Stimulated activated CD8-positive, alpha-beta memory T cell treated with anti-CD3 and anti-CD28 coated beads, Interleukin-4, amount 100 ng/mL, for 48 hours (primary cell): ENCODE data around the gene SFTA2.

Source experiments
- DNase-seq: peaks from one replicate; pipeline ENCODE4 v3.0.0-alpha.2; 2020

The SFTA2 gene

GRCh38 chr6:30888816-30889495 is 43.0 kb downstream of the SFTA2 start:
- DNase-seq: no peak

DNA sequence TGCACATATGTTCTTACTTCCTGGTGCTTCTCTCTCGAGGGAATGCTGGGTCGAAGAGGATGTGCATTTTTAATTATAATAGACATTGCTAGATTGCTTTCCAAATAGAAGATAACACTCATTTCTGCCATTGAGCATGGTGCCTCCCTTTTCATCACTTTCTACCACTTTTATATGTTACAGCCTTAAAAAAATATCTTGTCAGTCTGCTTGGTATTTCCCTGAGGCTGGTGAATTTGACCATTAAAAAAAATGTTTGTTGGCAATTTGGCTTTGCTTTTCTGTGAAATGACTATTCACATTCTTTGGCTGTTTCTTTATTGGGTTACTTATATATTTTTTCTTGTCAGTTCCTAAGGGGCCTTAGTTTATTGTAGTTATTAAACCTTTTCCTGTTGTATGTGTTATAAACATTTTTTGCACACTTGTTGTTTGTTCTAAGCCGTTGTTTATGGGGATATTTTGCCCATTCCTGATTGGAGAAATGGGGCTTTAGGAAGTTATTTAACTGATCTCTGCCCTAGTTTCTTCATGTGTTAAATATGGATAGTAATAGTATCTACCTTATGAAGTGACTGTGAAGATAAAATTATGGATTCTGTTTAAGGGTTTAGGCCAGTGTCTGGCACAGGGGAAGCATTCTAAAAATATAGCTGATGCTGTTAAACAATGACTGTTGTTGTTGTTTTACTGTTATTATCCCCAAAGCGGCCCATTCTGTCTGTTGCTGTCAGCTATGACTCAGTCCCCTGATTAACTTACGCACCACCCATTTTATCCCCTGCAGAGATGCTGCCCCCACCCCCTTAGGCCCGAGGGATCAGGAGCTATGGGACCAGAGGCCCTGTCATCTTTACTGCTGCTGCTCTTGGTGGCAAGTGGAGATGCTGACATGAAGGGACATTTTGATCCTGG is 43.8 kb downstream of the SFTA2 start:
- DNase-seq: no peak

GRCh38 chr6:30886897-30887255 is 45.1 kb downstream of the SFTA2 start:
- no peak for DNase-seq

DNA sequence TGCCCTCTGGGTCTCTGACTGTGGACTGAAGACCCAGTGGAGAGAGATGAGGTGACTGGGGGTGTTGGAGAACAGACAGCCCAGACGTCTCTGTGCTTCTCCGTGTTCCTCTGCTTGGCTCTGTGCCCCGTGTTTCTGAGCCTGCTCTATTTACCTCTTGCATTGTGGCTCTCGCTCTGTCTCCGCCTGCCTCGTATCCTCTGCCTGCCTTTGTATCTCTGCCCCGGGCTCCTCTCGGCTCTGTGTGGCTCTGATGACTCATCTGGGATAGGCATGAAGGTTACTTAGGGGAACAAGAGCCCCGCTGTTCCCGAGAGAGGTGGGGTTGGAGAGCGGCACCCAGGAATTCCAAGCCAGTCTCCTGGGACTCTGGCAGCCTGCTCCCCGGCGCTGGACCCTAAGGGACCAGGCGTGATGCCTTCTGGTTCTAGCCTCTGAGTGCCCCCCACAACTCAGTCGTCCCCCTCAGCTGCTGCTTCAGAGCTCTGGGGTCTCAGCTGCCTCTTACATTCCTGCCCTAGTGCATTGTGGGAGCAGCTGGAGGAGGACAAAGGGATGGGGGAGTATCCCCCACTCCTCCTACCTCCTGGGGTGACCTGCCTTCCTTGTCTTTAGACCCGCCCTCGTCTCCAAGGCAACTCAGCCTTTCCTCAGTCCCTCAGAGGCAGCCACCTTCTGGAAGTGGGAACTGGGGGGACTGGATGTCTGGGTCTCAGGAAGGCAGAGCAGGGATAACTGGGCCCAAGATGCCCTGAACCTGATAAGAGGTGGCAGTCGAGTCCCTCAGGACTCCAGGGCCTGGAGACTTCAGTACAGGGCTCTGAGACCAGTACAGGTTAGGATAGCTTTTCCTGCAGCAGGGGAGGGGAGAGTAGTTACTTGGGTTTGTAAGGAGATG is 45.7 kb downstream of the SFTA2 start:
- no peak for DNase-seq

DNA sequence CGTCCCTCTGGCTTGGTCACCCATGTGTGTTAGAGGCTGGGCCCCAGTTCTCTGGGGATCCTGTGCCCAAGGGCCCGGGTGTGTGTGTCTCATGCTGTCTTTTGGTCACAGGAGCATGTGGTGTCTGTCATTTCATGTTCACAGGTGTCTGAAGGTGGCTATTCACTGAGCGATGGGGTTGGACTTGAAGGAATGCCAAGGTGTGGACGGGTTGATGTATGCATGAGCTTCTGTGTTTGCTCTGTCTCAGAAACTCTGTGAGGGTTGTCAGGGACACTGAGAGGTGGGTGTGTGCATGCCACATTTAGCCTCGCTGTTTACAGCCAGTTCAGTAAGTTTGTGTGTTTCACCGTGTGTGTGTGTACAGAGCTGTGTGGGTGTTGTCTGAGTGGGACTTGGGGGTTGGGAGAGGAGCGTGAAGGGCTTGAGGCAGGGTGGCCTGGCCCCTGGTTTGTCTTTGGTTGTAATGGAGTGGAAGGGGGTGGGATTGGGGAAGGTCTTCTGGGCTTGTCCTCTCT is 46.4 kb downstream of the SFTA2 start:
- no peak for DNase-seq

- DNase-seq: peak; percentile 67
These were observed 47.2 kb downstream of the SFTA2 start for GRCh38 chr6:30884521-30885480.

DNA sequence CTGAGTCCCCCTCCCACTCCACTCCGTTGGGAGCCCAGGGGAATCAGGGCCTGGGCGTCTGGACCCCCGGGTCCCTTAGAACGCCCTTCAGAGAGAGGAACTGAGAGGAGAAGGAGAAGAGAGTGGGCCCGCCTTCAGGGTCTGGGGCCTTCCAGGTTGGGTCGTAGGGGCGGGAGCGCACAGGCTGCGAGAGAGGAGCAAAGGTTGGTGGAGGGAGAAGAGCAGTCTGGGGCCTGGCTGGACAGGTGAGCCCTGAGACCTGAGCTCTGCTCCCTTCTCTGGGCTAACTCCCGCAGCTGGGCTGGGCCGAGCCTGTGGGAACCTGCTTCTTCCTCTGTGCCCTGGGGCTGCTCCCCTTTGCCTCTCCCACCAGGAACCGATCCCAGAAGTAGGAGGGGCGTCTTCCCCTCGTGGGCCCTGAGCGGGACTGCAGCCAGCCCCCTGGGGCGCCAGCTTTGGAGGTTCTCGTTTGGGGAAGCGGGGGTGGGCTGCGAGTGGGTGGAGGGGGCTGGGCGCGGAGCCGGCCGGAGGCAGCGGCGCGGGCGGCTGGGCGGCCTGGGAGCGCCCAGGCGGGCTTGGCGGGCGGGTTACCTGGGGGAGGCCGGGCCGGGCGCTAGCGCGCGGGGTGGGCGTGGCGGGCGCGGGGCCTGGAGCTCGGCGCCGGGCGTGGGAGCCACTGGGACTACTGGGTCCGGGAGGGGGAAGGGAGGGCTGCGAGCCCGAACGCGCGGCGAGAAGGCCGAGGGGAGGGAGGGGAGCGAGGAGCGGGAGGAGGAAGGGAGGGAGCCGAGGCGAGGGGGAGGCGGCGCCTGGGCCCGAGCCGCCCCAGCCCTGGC is 48.1 kb downstream of the SFTA2 start, which contains the start of gene DDR1:
Gene DDR1, plus strand, starts transcription at position 835 of the 836 bp plus-strand sequence. CDS start 4,211 bp downstream, outside the sequence.
- peak; percentile 63 for DNase-seq

DNA sequence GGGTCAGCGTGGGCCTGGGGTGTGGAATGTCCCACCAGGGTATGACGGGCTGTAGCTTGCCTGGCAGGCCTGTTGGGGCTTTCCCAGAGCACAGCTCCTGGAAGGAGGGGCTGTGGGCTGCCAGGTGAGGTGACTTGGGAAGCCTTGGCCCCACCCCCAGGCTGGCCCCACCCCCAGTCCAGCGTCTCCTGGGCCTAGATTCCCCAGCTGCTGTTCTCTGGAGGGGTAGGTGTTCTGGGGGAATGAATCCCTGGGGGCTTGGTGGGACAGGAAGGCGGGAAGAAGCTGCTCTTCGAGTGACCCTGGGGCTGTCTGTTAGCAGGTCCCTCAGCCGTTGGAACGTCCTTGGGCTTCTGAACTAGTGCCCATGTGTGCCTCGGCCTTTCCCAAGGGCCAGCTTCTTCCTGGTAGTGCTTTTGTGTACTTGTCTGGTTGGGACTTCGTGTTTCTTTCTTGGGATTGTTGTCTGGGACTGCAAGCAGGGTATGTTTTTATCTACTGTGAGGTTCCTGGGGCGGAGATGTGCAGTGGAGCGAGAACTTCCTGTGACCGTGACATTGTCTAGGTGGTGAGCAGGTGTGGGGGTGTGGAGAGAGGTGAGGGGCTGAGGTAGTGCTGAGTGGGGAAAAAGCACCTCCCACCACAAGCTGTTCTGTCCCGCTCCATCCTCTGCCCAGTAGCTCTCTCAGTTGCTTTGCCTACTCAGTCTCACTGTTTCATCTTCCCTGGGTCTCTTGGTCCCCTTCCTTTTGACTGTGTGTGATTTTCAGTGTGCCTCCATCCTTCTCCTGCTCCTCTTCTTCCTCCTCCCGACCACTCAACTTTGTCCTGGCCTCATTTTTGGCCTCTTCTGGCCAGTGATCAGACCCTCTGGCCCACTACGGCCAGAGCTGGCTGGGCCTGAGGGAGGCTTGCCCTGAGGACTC is 48.9 kb downstream of the SFTA2 start:
- DNase-seq: no peak

- DNase-seq: no peak
These were observed 49.7 kb downstream of the SFTA2 start for GRCh38 chr6:30882204-30882758.

DNA sequence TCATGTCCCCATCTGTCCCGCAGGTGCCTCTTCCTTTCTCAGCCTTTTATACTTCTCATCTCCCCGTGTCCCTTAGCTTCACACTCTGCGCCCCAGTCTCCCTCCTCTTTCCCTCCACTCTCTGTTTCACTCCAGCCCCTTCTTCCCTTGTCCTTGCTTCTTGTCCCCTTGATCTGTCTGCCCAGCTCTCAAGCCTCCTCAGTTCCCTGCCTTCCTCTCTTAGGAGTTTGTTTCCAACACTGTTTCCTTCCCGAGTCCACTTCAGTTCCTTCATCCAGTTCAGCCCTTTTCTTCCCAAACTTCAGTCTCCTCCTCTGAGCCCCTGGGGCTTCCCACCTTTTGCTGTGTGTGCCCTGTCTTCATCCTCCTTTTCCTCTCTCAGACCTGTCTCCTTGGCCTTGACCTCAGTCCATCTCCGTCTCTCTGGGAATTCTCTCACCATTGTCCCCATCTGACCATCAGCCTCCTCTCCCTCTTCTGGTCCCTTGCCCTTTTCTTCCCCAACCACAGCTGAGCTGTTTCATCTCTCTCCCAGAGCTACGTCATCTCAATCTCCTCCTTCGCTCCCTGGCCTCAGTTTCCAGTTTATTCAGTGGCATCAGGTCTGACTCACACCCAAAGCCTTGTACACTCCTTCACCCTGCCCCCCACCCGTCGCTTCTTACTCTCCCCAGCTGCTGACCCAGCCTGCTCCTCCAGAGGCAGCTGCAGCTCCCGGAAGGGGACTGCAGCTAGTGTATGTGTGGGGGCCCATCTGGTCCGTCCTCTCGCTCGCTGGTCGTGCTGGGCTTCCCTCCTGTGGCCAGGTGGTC is 50.4 kb downstream of the SFTA2 start:
- no peak for DNase-seq
